KOPT-K1 (cell line): Measurements from ENCODE around the gene TSPAN1.
A peak's percentile ranks its signal among the peaks of the same experiment; 100 is the strongest.

Experiments used
- H3K27ac ChIP-seq: fragments of 200-600 bp; sonication (generic); 2 replicates; pipeline ENCODE4 v1.5.1; 2016; ENCODE audit warnings: antibody characterized with exemption, mild to moderate bottlenecking, low read depth, low read length; ENCODE audit not compliant: poor library complexity, severe bottlenecking
- H3K36me3 ChIP-seq: fragments of 200-600 bp; sonication (generic); 2 replicates; pipeline ENCODE4 v1.5.1; 2017; ENCODE audit warnings: antibody characterized with exemption, mild to moderate bottlenecking, low read length, moderate library complexity; ENCODE audit not compliant: insufficient read depth
- H3K9me3 ChIP-seq: fragments of 200-600 bp; sonication (generic); 2 replicates; pipeline ENCODE4 v1.5.1; 2017; ENCODE audit warnings: antibody characterized with exemption, low read length, mild to moderate bottlenecking; ENCODE audit not compliant: insufficient read depth, poor library complexity, severe bottlenecking

TSPAN1 gene

DNA sequence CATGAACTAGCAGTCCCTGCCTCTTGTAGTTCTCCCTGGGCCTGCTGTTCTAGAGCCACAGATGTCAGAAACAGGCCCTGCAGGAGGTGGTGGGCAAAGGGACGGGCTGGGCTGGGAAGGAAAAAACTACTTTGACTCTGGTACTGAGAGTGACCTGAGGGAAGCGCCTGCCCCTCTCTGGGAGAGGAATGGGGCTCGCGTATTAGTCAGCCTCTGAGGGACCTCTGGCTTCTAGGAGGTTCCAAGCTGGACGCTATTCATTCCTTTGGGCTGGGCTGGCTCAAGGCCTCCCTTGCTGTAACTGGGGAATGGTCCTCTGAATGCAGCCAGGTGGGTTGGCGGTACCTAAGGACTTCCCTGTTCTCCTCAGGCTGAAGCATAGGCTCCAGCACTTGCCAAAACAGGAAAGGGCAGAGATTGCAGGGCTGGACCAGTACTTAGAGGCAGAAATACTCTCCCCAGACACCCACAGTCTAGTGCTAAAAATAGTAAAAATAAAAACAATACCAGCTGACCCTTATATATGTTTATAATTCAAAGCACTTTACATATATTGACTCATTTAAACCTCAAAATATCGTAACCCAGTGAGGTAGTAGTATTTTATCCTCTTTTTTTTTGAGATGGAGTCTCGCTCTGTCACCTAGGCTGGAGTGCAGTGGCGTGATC, 16.3 kb downstream of the TSPAN1 start:
- peaks cover 89% of the 10 kb centered on the region for H3K36me3 ChIP-seq
- H3K27ac ChIP-seq, result no peak overlapping the region
- no peaks in the 10 kb centered on the region for H3K9me3 ChIP-seq

DNA sequence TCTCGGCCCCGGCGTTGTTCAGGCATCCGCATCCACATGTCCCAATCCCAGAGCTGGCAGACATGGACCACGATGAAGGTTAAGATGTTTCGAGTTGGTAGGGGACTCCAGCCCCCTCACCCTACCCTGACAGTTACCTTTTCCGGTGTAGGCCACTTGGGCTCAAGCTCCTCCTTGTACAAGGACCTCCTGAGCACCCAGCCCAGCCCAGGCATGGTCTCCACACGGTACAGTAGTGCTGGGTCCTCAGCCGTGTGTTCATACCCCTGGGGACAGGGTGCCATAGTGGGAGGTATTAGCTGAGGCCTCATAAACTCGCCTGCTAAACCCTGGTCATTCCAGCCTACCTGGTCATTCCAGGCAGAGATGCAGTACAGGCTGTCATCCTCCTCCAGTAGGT, 17.3 kb downstream of the TSPAN1 start:
- no peak overlapping the region for H3K27ac ChIP-seq
- no peaks in the 10 kb centered on the region for H3K9me3 ChIP-seq
- H3K36me3 ChIP-seq, result peaks cover 95% of the 10 kb centered on the region

DNA sequence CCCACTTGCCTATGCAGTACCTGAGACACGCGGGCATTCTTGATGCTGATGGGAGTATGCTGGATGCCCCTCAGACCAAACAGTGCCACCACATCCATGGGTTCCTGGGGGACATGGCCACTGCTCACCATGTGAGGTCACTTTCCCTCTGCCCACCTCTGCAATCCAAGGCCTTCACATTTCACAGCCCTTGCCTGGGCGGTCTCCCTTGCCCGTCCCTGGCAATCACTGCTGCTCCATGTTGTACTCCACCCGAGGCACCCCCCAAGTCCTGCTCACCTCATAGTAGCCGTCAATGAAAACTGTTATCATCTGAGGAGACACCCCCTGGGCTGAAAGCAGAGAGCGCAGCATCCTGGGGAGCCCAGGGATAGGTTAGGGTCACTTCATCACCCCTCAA, 18.4 kb downstream of the TSPAN1 start:
- Histone ChIP-seq H3K36me3 (peaks cover 84% of the 10 kb centered on the region), H3K27ac (no peak overlapping the region), H3K9me3 (no peaks in the 10 kb centered on the region)

DNA sequence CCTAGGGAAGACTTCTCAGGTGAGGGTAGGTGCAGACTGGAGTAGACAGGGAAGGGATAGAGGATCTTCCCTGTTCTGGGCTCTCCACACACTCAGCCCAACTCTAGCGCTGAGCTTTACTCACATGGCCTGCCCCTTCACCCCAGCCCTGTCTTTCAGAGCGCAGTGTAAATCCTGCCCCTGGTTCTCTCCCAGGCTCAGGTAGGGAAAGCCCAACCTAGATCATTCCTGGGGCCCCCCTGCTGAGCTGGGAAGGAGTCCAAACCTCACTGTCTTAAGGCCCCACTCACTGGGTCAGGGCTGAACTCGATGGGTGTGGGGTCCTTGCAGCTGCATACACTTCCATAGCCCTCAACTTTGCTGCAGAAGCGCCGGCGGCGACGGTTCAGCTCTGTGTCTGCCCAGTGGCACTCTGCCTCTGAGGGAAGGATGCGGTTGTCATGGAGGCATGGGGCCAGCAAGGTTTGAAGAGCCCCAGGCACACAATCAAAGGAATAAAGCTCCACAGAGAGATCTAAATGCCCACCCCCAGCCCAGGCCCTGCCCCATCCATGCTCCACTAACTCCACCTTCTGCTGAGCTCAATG, 19.2 kb downstream of the TSPAN1 start:
- peaks cover 76% of the 10 kb centered on the region for H3K36me3 ChIP-seq

DNA sequence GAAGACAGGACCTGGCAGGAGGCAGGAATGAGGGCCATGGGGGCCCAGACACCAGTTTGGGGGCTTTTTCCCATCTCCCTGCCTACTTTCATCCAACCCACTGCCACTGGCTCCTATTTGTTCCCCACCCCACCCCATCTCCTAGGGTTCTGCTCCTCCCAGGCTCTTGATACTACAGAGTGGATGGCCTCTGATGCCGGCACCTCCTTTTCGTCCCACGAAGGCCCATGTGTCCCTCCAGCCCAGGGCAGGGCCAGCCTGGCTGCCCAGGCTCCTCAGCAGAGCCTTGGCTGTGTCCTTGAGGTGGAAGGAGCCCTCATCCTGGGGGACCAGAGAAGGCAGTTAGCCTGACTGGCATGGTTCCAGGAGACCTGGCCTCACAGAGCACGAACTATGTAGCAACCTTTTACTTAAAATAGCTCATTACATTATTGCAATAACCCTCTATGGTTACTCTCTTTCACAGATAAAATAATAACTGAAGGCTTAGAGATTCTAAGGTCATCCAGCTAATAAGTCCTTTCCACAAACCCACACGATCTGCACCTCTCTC, 19.8 kb downstream of the TSPAN1 start:
- Histone ChIP-seq H3K27ac (no peak overlapping the region), H3K9me3 (no peaks in the 10 kb centered on the region), H3K36me3 (peaks cover 69% of the 10 kb centered on the region)

More for the DNA sequence above, 19.2 kb downstream of the TSPAN1 start:
- H3K27ac ChIP-seq, result no peak overlapping the region
- no peaks in the 10 kb centered on the region for H3K9me3 ChIP-seq

DNA sequence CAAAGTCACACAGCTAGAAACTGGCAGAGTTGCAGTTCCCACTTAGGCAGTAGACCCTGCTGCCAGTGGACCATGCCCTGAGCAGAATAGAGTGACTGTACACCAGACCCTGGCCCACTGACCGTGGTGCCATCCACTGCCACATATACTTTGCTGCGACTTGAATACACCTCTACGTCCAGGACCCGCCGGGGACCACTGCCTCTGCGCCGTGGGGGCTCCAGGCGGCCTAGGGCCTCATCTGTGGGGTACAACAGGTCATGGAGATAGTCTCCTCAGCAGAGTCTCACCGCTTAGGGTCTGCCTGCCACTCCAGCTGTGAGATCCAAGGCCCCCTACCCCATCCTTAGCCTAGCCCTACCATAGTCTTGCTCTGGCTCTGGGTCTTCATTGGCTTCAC, 21.7 kb downstream of the TSPAN1 start:
- Histone ChIP-seq H3K9me3 (no peaks in the 10 kb centered on the region), H3K27ac (no peak overlapping the region), H3K36me3 (peaks cover 53% of the 10 kb centered on the region)

DNA sequence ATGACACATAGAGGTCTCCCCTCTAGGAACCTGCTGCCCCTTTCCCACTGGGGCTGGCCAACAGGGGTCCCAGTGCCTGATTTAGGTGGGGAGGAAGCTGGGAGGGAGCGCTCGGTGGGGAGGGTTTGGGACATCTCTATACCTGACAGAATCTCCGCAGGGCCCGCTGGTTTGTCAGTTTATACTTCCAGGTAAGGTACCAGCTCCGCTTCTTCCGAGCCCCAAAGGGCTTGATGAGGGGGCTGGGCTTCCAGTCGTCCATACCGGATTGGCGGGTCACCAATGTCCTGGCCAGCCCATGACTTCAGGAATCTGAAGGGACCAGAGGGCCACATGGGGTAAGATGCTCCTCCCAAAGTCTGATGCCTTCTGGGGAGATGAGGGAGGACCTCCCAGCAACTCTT, 22.7 kb downstream of the TSPAN1 start:
- Histone ChIP-seq H3K36me3 (peaks cover 43% of the 10 kb centered on the region), H3K9me3 (no peaks in the 10 kb centered on the region), H3K27ac (peak overlapping the region; percentile 70)

DNA sequence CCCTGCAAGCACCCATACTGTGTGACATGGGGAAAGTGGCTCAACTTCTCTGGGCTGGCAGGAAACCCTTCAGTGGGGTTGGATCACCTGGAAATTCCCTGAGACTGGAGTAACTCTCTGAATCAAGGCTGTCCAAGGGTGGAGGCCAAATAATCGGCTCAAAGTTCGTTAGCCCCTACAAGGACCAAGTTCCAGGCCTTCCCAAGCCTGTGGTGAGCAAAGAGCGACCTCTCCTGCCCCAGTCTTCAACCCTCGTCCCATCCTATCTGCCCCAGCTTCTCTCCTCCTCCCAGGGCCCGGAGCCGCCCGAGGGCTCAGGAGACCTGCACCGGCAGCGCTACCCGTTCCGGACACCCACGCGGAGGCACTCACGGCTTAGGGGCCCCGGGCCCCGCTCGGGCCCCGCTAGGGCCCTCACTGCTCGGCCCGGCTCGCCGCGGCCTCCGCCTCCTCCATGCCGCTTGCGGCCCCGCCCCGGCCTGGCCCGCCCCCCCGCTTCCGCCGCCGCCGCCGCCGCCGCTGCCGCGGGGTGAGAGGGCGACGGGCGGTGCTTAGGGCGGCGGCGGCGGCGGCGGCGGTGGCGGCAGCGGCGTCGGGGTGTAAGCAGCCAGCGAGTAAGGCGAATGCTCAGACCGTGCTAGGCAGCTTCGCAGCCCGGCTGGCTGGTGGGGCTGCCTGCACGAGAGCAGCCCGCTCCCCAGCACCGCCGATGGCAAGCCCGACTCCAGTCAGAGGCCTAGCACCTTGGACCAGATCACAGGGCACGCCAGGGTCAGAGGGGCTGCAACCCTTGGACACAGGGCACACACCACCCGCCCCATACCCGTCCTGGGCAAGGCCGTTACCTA, 23.3 kb downstream of the TSPAN1 start, which contains the start of gene POMGNT1:
POMGNT1 (minus strand) TSS at position 471 of the 848 bp plus-strand sequence. CDS start 613 bp downstream, outside the sequence.
- peaks cover 37% of the 10 kb centered on the region for H3K36me3 ChIP-seq
- H3K27ac ChIP-seq, result peak within 1 kb of the TSS; percentile 72
- H3K9me3 ChIP-seq, result no peaks in the 10 kb centered on the region

DNA sequence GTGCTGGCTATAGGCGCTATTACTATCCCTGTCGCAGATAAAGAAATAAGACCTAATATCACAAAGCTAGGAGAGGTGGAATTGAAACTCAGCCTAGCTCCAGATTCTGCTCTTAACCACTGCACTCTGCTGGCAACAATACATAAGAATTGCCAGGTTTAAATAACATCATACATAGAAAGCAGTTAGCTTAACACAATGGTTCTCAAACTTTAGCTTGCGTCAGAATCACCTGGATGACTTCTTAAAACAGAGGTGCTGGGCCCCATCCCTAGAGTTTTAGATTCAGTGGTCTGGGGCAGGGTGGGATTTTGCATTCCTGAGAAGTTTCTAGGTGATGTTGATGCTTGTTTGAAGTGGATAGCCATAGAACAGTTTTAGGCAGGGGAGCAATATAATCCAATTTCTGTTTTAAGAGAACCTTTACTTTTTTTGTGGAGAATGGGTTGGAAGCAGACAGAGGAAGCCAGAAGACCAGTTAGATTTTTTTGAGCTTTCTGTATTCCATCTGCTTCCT, 24.4 kb downstream of the TSPAN1 start:
- H3K27ac ChIP-seq, result no peak overlapping the region
- peaks cover 26% of the 10 kb centered on the region for H3K36me3 ChIP-seq

DNA sequence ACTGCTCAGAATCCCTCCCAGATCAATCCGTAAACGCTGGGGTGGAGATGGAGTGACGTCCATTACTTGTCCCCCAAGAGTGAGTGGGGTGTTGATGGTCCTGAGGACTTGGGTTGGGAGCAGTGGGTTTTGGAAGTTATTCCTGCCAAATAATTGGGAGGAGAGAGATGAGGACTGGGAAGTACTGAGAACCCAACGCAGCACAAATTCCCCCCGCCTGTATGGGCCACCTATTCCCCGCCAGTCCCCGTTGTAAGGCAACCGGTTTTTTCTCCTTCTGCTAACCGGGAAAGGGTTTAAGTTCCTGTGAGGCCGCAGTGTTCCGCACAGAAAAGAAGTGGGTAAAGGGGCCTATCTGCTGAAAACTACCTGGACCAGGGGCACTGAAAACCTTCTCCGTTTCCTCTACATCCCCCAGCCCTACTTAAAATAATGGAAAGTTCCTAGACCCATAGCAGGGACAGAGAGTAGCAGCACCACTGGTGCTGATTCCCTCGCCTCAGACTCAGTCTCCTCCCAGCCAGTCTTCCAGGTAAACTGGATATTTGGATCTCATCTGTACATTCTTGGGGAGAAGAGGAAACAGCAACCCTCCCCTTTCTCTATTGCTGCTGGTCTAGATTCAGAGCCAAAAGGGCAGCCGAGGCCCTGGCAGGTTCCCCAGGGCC, 29.0 kb downstream of the TSPAN1 start:
- no peak overlapping the region for H3K27ac ChIP-seq

More for the DNA sequence above, 24.4 kb downstream of the TSPAN1 start:
- H3K9me3 ChIP-seq, result no peaks in the 10 kb centered on the region

DNA sequence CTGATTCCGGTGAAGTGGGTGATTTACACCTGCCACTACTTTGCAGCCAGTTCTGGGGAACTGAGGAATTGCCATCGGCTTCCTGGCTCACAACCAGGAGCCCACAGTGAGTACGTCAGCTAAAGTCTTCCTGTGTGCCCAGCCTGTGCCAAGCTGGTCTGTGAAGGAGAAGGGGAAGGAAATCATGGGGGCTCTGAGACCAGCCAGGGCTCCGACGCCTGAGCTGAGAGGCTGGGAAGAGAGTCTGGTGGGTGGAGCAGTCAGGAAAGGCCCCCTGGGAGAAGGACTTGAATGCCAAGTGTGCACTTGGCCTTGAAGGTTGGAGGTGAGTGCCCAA, 29.5 kb downstream of the TSPAN1 start:
- Histone ChIP-seq H3K9me3 (no peaks in the 10 kb centered on the region), H3K27ac (no peak overlapping the region), H3K36me3 (no peaks in the 10 kb centered on the region)

More for the DNA sequence above, 29.0 kb downstream of the TSPAN1 start:
- Histone ChIP-seq H3K9me3 (no peaks in the 10 kb centered on the region), H3K36me3 (no peaks in the 10 kb centered on the region)

DNA sequence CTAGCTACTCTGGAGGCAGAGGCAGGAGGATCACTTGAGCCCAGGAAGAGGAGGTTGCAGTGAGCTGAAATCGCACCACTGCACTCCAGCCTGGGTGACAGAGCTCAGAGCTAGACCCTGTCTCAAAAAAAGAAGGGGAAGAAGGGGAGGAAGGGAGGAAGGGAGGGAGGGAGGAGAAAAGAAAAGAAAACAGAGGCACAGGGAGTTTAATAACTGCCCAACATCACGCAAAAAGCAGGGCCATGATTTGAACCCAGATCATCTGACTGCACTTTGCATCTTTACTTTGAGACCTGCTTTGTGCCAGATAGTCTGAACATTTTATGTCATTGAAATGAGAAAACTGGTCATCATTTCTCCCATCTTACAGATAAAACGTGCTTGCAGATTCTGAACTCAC, 30.3 kb downstream of the TSPAN1 start:
- no peaks in the 10 kb centered on the region for H3K9me3 ChIP-seq
- H3K27ac ChIP-seq, result no peak overlapping the region
- H3K36me3 ChIP-seq, result no peaks in the 10 kb centered on the region

DNA sequence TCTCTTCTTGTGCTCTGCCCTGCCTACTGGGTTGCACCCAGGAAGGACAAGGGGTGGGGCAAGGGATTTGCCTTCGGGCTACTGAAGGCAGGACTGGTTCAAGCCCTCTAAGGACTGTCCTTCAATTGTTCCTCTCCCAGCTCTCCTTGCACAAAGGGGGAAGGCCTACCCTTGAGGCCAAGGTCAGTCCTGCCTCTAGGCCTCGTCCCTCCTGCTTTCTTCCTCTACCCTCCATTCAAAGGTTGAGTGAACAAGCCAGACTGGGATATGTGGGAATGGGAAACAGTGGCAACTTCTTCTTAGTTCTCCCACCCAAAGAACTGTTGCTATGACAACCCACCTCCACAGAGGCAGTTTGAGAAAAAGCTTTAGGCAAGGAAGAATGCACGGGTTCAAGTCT, 30.9 kb downstream of the TSPAN1 start:
- Histone ChIP-seq H3K27ac (no peak overlapping the region), H3K36me3 (no peaks in the 10 kb centered on the region), H3K9me3 (no peaks in the 10 kb centered on the region)

DNA sequence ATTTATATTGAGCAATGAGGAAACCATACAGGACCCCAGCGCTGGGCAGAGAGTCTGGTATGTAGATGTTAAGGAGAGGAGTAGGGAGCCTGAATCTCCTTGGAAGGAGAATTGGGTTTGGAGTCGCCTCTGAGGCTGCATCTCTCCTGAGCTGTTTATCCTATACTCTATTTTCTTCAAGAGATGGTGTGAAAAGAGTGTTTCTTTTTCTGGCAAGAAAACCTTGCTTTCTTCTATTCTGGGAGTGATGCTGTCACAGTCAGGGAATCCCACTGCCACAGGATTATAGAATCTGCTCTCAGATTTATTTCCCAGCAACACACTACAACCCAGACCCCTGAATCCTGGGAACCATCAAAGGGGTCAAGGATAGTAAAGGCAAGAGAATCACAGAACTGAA, 31.5 kb downstream of the TSPAN1 start:
- no peaks in the 10 kb centered on the region for H3K9me3 ChIP-seq
- H3K36me3 ChIP-seq, result no peaks in the 10 kb centered on the region
- H3K27ac ChIP-seq, result no peak overlapping the region
